Suppressor macrophage (primary cell): ENCODE measurements around the gene ACOT12.
A peak's percentile ranks its signal among the peaks of the same experiment; 100 is the strongest.

ENCODE experiments used
- DNase-seq, 4 experiments: peaks; one replicate each; pipeline ENCODE4 v3.0.0-alpha.2; 2020 to 2022

ACOT12 gene

GRCh38 chr5:81398741-81399140, 4.8 kb upstream of the ACOT12 start:
- peak; percentile 27 to 72 (median 62) for DNase-seq

- no peak for DNase-seq
These were observed 3.2 kb upstream of the ACOT12 start for GRCh38 chr5:81397176-81397575.

GRCh38 chr5:81395262-81395661, 1.3 kb upstream of the ACOT12 start:
- no peak for DNase-seq

GRCh38 chr5:81393430-81393782, 528 bp downstream of the ACOT12 start:
- DNase-seq = no peak

GRCh38 chr5:81389025-81389424, 4.9 kb downstream of the ACOT12 start:
- peak in 3 of 4 experiments; percentile 41 to 60 (median 44) for DNase-seq

DNA sequence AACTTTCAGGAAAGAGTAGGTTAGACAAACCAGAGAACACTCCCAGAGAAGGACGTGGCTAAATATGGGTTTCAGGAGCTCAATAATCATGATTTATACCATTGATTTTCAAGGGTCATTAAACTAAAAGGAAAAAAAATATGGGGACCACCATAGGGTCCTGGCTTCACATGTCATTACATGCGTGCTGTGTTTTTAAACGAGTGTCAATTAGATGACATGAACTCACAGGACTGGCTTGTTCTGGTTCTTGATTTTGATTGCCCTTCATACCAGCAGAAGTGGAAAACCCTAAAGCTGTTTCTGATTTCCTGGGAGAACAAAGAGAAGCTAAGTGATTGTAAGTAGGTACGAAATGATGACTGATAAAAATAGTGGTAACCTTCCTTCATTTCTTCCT, 5.8 kb downstream of the ACOT12 start:
- DNase-seq = no peak

- DNase-seq = no peak
These were observed 10.1 kb downstream of the ACOT12 start for GRCh38 chr5:81383867-81384266.

- no peak for DNase-seq
These were observed 22.5 kb downstream of the ACOT12 start for GRCh38 chr5:81371354-81371876.

DNA sequence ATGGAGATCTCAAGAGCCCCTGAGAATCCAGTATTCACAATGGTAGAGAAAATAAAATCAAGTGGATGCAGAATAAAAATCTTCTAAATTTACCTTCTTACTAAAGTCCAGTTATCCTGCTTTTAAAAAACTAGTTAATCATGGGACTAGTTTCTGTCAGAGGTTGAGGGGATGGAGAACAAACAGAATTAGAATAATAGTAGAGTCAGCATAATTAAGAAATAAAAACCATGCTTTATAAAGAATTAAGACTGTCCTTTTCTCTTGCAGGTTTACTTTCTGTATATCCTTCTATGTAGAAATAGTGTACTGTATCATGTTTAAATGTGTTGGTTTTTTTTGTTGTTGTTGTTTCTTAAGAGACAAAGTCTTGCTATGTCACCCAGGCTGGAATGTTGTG, 23.0 kb downstream of the ACOT12 start:
- DNase-seq = no peak

DNA sequence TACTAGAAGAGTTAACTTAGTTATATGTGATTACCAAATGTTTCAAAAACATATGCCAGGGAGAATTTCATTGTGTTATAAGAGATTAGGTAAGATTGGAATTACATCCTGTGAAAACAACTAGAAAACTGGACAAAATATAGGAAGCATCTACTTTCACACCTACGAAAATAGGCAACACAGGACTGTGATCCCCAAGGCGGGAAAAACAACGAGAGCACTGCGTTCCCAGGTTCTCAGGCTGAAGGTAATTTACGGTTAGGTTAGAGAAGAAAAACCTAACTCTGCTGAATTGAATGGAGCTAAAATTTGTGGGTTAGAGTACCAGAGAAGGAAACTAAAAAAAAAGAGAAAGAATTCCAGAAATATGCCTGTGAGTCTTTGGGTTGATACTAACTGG, 28.4 kb downstream of the ACOT12 start:
- DNase-seq = no peak

DNA sequence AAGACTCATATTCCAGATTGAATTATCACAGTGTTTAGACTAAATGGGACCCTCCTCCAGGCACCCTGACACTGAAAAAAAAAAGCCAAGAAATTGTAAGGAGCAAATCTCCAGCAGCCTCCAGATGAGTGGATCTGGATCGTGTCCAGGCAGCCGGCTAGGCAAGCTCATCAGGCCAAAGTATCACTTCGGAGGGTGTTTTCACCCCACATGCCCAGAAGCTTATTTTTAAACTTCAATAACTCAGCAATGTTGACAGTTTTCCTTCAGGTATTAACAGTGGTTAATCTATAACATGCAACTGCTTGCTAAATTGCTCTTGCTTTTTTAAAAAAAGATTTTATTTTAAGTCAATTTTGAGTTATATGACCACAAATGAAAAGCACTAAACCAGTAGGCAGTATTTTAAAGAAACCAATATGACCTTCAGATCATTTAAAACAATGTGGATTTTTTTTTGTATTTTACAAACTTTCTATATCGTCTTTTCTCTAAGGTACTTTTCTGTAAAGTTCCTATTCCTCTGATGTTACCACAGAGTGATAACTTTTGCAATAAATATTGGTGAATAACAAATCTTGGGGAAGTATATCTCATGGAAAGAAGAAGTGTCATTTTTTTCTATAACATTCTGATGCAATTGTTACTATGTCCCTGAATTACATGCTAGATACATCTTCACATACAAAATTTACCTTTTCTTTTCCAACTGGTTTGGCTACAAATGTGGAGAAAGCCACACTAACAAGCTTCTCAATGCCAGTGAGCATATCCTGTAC, 30.7 kb downstream of the ACOT12 start:
- peak in 3 of 4 experiments; percentile 2 to 74 (median 73) for DNase-seq

DNA sequence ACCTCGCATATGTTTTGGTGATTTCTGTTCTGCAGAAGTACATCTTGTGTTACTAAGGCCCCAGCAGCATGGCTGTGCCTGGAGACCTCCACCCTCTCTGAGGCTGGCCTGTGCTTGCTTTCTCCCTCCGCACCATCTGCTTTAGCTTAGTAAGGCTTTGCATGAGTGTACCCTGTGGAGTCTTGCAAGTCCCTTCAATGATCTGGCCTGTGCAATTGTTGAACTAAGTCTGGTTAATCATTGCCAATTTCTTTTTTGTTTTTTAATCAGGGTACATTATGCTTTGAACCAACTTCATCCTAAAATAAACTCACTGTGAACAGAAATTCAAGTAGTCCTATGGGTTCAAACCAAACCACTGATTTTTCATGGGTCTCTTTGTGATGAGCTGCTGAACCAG, 32.3 kb downstream of the ACOT12 start:
- no peak for DNase-seq

DNA sequence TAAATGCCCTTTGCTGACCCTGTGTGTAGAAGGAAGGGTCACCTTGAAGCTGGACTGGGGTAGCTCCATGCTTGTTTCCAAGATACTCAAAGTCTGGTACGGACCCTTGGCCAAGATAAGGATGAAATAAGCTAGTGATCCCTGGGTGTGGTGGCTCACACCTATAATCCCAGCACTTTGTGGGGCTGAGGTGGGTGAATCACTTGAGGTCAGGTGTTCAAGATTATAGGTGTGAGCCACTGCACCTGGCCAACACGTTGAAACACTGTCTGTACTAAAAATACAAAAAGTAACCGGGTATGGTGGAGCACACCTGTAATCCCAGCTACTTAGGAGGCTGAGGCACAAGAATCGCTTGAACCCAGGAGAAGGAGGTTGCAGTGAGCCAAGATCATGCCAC, 33.3 kb downstream of the ACOT12 start:
- no peak for DNase-seq

- no peak for DNase-seq
These were observed 34.1 kb downstream of the ACOT12 start for GRCh38 chr5:81359881-81360280.

- DNase-seq = no peak
These were observed 34.8 kb downstream of the ACOT12 start for GRCh38 chr5:81359108-81359507.

DNA sequence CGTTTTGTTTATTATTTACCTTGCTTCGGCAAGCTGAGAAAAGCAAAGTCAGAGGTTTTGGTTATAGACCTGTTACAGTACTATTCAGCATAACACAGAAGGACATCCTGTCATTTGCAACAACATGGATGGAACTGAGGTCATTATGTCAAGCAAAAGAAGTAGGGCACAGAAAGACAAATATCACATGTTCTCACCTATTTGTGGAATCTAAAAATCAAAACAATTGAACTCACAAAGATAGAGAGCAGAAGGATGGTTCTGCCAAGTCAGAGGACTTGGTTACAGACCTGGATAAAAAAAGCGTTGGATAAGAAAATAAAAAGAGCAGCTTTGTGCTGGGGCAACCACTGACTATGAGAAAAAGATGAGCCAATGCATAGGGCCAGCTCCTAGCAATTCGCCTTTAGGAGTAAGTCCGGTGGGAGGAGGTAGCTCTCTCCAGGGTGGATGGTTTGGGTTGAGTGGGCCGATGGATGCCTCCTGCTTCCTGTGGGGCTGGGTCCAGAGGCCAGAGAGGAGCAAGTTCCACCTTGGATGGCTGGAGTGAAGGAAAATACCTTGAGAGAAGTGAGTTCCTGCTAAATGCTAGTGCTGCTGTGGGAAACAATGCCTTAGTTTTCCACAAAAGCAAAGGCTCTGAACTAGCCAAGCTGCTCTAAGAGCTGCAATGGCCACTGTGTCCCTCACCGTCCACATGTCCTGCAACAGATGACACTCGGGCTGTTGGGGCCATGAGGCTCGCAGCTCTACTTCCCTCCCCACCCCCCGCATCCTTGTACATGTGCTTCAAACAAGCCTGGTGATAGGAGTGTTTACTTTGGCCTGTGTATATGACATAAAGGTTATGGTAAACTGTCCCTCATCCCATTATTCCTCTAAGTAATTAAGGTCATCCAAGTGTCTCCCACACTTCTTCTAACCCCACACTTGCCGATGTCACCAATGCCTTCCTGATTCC, 38.4 kb downstream of the ACOT12 start:
- DNase-seq = no peak

DNA sequence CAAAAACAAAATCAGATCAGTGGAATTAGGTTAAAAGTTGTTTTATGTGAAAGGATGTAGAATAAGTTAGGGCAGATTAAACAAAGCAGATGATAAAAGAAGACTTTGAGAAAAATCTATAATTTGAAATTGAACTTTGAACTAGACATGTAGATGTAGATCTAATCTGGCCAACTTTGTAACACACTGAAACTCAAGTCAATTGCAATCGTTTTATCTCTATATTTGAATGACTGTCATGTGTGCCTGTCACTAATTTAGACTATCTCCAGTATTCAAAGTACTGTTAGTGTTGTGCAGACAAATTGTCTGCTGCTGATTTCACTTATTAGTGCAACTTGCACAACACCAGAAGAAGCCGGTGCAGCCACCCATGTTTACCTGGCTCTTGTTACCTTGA, 39.8 kb downstream of the ACOT12 start:
- no peak for DNase-seq

DNA sequence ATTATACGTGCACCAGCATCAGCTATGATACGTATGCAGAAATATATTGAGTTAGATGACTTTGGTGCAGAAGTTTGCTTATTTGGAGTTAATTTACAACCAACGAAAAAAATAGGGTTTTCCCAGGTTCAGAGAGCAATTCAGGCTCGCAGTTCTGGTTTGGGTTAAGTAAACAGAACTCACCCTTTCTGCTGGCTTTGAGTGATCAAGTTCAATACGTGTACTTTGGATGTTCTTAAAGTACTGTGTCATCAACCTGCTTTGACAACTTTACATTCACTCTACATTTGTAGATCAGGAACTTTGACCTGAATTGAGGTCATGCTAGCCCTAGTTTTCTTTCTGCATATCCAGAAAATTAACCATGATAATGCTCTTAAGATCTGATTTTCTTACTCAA, 40.7 kb downstream of the ACOT12 start:
- no peak for DNase-seq

DNA sequence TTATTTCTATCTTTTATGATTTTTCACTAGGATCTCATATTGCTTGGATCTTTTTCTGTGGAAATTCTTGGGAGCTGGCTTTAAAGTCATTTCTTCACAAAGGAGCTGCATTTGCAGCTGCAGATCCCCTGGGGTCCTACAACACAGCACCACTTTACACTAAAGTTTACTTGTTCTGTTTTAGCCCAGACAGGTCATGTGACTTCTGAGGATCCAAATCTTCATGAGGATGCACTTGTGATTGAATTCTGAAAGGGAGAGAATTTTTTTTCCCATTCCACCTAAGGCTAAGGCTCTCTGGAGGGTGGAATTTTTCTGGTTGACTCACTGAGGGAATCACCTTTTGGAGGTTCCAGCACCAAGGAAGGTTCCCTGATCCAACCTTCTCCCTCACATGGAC, 43.4 kb downstream of the ACOT12 start:
- no peak for DNase-seq

DNA sequence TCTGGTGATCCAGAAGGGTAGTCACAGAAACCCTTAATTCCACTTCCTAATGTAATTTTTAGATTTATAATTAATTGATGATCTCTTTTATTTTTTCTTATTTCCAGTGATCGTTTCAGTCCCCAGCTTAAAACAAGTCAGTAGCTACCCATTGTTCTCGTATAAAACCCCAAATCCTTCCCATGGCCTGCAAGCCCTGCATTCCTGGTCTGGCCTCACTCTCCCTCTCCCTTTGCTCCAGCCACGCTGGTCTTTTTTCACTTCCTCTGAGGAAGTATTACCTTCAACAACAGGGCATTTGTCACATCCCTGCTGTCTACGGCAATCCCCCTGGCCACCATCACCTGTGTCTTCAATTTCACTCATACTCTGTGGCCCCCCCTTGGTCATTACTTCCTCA, 44.8 kb downstream of the ACOT12 start:
- DNase-seq = no peak

DNA sequence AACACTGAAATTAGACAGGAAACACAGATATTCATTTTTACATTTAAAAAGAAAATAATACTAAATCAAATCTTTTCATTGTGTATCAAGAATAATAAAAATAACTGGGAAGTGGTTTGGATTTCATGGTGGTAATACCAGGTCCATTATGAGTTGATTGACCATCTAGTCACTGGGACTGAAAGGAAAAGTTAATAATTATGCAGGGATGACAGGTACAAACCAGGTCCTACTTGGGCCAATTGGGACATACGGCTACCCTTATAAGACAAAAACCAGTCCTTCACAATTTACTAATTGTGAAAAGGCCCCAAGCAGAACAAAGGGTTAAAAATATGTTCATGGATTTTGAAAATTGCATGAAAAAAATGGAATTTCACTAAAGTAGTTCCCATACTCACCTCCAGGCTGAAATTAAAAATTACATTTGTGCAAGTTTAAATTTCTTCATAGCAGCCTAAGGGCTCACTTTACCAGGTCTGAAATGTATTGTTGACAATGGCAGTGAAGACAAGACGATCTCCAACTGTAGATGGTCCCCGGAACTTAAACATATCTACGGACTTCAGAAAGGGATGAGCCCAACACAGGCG, 48.4 kb downstream of the ACOT12 start:
- DNase-seq = no peak

DNA sequence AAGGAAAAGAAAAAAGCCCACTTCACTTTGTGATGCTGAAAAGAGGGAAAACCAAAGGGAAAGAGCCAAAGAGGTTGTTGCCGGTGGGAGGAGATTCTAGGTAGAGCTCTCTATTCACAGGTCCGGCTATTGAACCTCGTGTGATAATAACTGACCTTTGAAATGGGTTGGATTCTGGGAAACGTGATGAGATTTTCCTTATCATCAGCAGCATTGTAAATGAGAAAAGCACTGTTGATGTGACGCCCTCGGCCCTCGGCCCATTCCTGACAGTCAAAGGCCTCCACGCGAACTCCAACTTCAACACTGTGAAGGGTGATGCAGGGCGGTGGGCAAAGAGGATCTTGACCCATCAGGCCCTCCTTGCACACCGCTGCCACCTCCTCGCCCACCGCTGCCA, 49.2 kb downstream of the ACOT12 start:
- DNase-seq = no peak

DNA sequence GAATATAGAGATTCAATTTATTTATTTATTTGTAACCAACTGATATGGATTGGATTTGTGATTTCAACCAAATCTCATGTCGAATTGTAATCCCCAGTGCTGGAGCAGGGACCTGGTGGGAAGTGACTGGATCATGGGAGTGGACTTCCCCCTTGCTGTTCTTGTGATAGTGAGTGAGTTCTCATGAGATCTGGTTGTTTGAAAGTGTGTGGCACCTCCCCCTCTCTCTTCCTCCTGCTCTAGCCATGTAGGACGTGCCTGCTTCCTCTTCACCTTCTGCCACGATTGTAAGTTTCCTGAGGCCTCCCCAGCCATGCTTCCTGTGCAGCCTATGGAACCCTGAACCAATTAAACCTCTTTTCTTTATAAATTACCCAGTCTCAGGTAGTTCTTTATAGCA, 55.7 kb downstream of the ACOT12 start:
- DNase-seq = peak in 3 of 4 experiments; percentile 10 to 22 (median 14)
